B cell (primary cell): ENCODE results near the gene TIRAP.

Source experiments
- EZH2 ChIP-seq: IDR thresholded peaks from 2 replicates; pipeline ENCODE4 v1.6.1; 2012; ENCODE audit warnings: borderline replicate concordance, low read depth, mild to moderate bottlenecking, moderate library complexity, low read length; ENCODE audit not compliant: insufficient read depth, poor library complexity, severe bottlenecking
- TF ChIP-seq, protein P1 (sequence below): fragments of 200-600 bp; IDR thresholded peaks from one replicate; pipeline ENCODE4 v1.8.0; 2022; ENCODE audit warnings: antibody characterized with exemption, mild to moderate bottlenecking

- TF ChIP-seq, protein P1, sequence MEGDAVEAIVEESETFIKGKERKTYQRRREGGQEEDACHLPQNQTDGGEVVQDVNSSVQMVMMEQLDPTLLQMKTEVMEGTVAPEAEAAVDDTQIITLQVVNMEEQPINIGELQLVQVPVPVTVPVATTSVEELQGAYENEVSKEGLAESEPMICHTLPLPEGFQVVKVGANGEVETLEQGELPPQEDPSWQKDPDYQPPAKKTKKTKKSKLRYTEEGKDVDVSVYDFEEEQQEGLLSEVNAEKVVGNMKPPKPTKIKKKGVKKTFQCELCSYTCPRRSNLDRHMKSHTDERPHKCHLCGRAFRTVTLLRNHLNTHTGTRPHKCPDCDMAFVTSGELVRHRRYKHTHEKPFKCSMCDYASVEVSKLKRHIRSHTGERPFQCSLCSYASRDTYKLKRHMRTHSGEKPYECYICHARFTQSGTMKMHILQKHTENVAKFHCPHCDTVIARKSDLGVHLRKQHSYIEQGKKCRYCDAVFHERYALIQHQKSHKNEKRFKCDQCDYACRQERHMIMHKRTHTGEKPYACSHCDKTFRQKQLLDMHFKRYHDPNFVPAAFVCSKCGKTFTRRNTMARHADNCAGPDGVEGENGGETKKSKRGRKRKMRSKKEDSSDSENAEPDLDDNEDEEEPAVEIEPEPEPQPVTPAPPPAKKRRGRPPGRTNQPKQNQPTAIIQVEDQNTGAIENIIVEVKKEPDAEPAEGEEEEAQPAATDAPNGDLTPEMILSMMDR = no peak
- no peak for TF ChIP-seq EZH2
These were observed 5.1 kb upstream of the TIRAP start for GRCh38 chr11:126277780-126278179.
